Measurements from ENCODE around the gene PMFBP1. TPM values are rescaled to one million over a fixed set of nuclear protein-coding genes. Genes with fewer than 3 reads are reported as not detected.

Gene PMFBP1
- total and polyA plus RNA-seq, 10 of the 15 experiments (the other 5 are each of a cell fraction or from before 2014, with no cell fraction given), result 0.40 to 2.3 (median 1.1) TPM

DNA sequence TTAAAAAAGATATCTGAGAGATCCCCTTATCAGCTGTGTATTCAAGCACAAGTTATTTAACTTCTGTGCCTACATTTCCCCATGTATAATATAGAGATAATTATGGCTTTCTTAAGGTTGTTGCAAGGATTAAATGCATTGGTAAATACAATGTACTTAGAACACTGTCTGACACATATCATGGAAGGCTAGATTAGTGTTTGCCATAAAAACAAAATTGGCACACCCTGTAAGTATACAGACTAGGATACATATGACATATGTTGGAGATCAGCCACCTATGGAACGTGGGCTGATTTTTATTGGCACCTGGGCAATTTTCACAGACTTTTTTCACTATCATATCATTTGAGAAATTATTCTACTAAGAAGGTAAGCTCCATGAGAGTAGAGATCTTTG lies 2.2 kb downstream of the PMFBP1 start:
- ATAC-seq, result no peak

More for the DNA sequence above, 2.2 kb downstream of the PMFBP1 start:
- Histone ChIP-seq H3K4me1 (ENCODE audit: control insufficient read depth, insufficient read depth, low read length) (peaks cover 6% of the 10 kb centered on the region), H3K9me3 (replicated peaks; ENCODE audit: control insufficient read depth, insufficient read depth, low read length) (peaks cover 8% of the 10 kb centered on the region; the same call in 2 of the 3 replicates), H4K20me1 (ENCODE audit: control insufficient read depth, insufficient read depth) (no peaks in the 10 kb centered on the region), H3K79me2 (ENCODE audit: control insufficient read depth, insufficient read depth, low read length) (no peaks in the 10 kb centered on the region), H3K27me3 (replicated peaks in 1 of 2; ENCODE audit: control insufficient read depth in 2 of 2, insufficient read depth in 2 of 2, low read length in 1 of 2) (no peaks in the 10 kb centered on the region), H3K36me3 (ENCODE audit: control insufficient read depth in 2 of 2, insufficient read depth in 2 of 2, low read length in 1 of 2) (no peaks in the 10 kb centered on the region), H3K9ac (ENCODE audit: control insufficient read depth, insufficient read depth, low read length) (no peak overlapping the region), H2AFZ (ENCODE audit: control insufficient read depth, low read depth, low read length) (no peak overlapping the region), H3K4me3 (no peak overlapping the region), H3K27ac (ENCODE audit: control insufficient read depth, insufficient read depth) (no peak overlapping the region), H3K4me2 (ENCODE audit: control insufficient read depth, insufficient read depth) (no peak overlapping the region)
- ChIA-PET SMC1A (ENCODE audit: uncharacterized antibody, unreplicated experiment) (no interaction called here), RAD21 (ENCODE audit: unreplicated experiment) (no interaction called here), POLR2A (no interaction called here), CTCF (no interaction called here)
- intact Hi-C loops (cut with micrococcal nuclease; ENCODE audit: unreplicated experiment), result no loop called here
- DNase-seq (ENCODE audit: low read depth, low spot score) (no peak), FAIRE-seq (no peak)
- BruUV-seq (replicated peaks), result no TSS peak
- TF ChIP-seq SMC3 (IDR thresholded peaks at IDR 0.05; ENCODE audit: borderline replicate concordance, low read length) (no peak), ATF7 (IDR thresholded peaks at IDR 0.05; ENCODE audit: low read depth) (no peak), EP300 (IDR thresholded peaks at IDR 0.05; ENCODE audit: borderline replicate concordance in 1 of 2, control insufficient read depth in 1 of 2, low read depth in 2 of 2, low read length in 2 of 2) (no peak), TBL1XR1 (IDR thresholded peaks at IDR 0.05; ENCODE audit: low read depth, low read length) (no peak), CEBPB (IDR thresholded peaks at IDR 0.05; ENCODE audit: borderline replicate concordance in 1 of 2, low read depth in 2 of 2, low read length in 2 of 2) (no peak), MXI1 (IDR thresholded peaks at IDR 0.05; ENCODE audit: low read depth, low read length) (no peak), GABPA (IDR thresholded peaks at IDR 0.05; ENCODE audit: low read depth) (no peak), HDAC6 (IDR thresholded peaks at IDR 0.05; ENCODE audit: unreplicated experiment) (no peak), EZH2 (IDR thresholded peaks at IDR 0.05; ENCODE audit: borderline replicate concordance, control insufficient read depth, low read depth, low read length) (no peak), BRCA1 (IDR thresholded peaks at IDR 0.05; ENCODE audit: low read depth, low read length) (no peak), RB1 (IDR thresholded peaks at IDR 0.05; ENCODE audit: borderline replicate concordance) (no peak), HCFC1 (IDR thresholded peaks at IDR 0.05; ENCODE audit: low read length) (no peak), CEBPZ (IDR thresholded peaks at IDR 0.05; ENCODE audit: low read depth, low read length) (no peak), ZNF24 (IDR thresholded peaks at IDR 0.05) (no peak)
- TF ChIP-seq, protein P1, sequence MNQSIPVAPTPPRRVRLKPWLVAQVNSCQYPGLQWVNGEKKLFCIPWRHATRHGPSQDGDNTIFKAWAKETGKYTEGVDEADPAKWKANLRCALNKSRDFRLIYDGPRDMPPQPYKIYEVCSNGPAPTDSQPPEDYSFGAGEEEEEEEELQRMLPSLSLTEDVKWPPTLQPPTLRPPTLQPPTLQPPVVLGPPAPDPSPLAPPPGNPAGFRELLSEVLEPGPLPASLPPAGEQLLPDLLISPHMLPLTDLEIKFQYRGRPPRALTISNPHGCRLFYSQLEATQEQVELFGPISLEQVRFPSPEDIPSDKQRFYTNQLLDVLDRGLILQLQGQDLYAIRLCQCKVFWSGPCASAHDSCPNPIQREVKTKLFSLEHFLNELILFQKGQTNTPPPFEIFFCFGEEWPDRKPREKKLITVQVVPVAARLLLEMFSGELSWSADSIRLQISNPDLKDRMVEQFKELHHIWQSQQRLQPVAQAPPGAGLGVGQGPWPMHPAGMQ (IDR thresholded peaks at IDR 0.05; ENCODE audit: borderline replicate concordance), result no peak
- TF ChIP-seq, protein P2, sequence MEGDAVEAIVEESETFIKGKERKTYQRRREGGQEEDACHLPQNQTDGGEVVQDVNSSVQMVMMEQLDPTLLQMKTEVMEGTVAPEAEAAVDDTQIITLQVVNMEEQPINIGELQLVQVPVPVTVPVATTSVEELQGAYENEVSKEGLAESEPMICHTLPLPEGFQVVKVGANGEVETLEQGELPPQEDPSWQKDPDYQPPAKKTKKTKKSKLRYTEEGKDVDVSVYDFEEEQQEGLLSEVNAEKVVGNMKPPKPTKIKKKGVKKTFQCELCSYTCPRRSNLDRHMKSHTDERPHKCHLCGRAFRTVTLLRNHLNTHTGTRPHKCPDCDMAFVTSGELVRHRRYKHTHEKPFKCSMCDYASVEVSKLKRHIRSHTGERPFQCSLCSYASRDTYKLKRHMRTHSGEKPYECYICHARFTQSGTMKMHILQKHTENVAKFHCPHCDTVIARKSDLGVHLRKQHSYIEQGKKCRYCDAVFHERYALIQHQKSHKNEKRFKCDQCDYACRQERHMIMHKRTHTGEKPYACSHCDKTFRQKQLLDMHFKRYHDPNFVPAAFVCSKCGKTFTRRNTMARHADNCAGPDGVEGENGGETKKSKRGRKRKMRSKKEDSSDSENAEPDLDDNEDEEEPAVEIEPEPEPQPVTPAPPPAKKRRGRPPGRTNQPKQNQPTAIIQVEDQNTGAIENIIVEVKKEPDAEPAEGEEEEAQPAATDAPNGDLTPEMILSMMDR (IDR thresholded peaks at IDR 0.05 in 2 of 3, conservative IDR thresholded peaks at IDR 0.05 in 1 of 3; ENCODE audit: control insufficient read depth in 2 of 3, extremely low read depth in 1 of 3, insufficient read depth in 1 of 3, low read depth in 3 of 3, low read length in 3 of 3), result no peak
- in situ Hi-C loops (cut with MboI), result no loop called here
- 0% methylated on average over 1 of the region's 1 CpG for WGBS (ENCODE audit: insufficient coverage, insufficient replicate concordance, low lambda C conversion rate, missing lambda C conversion rate)
